GM06990 (cell line): Measurements from ENCODE around the gene DMRTC2.

Experiments used
- DNase-seq: peaks from one replicate; pipeline ENCODE4 v3.0.0-alpha.2; 2011; ENCODE audit not compliant: insufficient read length; ENCODE audit errors: extremely low read depth
- H3K27me3 ChIP-seq: replicated peaks from 2 replicates; pipeline ENCODE4 v1.6.0; 2011; ENCODE audit warnings: low read length; ENCODE audit not compliant: control insufficient read depth, insufficient read depth
- H3K36me3 ChIP-seq: 2 replicates; pipeline ENCODE4 v1.5.1; 2011; ENCODE audit warnings: low read length; ENCODE audit not compliant: control insufficient read depth, insufficient read depth
- H3K4me3 ChIP-seq: replicated peaks from 2 replicates; pipeline ENCODE4 v1.5.1; 2011; ENCODE audit warnings: low read depth, mild to moderate bottlenecking, control low read depth, low read length
- CTCF ChIP-seq: IDR thresholded peaks from 2 replicates; pipeline ENCODE4 v1.5.1; 2011; ENCODE audit warnings: low read length, control low read depth, mild to moderate bottlenecking, inconsistent platforms; ENCODE audit not compliant: insufficient read depth, poor library complexity, severe bottlenecking

DMRTC2 gene

DNA sequence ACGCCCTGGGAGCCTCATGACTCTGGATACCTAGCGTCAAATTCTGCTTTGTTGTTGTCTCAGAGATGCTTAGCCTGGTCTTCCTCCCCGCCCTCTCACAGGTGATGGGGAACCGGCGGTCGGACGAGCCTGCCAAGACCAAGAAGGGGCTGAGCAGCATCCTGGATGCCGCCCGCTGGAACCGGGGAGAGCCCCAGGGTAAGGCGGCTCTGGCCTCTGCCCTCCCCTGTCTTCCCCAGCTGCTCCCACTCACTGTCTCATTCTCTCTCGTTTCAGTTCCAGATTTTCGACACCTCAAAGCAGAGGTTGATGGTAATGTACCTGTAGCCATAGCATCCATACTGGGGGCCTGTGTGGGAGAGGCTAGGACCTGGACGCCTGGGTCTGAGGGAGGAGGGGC is 49.5 kb downstream of the DMRTC2 start:
- TF ChIP-seq CTCF = no peak
- no peaks in the 10 kb centered on the region for H3K27me3 ChIP-seq
- no peak for DNase-seq
- H3K36me3 ChIP-seq = peaks cover 39% of the 10 kb centered on the region
- H3K4me3 ChIP-seq = no peak overlapping the region

GRCh38 chr19:41895745-41896580 is 51.1 kb downstream of the DMRTC2 start:
- DNase-seq = no peak
- H3K36me3 ChIP-seq = peaks cover 39% of the 10 kb centered on the region
- TF ChIP-seq CTCF = peak; percentile 47
- H3K4me3 ChIP-seq = no peak overlapping the region
- no peaks in the 10 kb centered on the region for H3K27me3 ChIP-seq

GRCh38 chr19:41896581-41896942 is 51.7 kb downstream of the DMRTC2 start:
- no peak overlapping the region for H3K4me3 ChIP-seq

DNA sequence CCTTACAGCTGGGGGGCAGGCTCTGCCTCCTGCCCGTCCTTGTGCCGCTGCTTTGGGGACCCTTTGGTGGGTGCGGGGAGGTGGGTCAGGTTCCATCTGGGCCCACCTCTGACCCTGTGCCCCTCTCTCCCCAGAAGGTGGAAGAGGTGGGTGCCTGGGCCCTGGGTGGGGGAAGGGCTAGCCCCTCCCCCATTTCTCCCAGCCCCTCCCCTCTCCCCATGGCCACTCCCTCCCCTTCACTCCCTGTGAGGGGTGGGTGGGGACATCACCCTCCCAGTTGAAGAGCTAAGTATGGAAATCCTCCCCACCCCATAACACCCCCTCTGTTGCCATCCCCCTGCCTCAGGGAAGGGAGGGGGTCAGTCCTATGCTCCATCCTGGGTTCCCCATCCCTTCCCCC is 52.3 kb downstream of the DMRTC2 start:
- peaks cover 41% of the 10 kb centered on the region for H3K36me3 ChIP-seq
- no peak overlapping the region for H3K4me3 ChIP-seq
- no peaks in the 10 kb centered on the region for H3K27me3 ChIP-seq
- no peak for TF ChIP-seq CTCF
- no peak for DNase-seq

More at GRCh38 chr19:41896581-41896942, 51.7 kb downstream of the DMRTC2 start:
- H3K27me3 ChIP-seq = no peaks in the 10 kb centered on the region
- DNase-seq = no peak
- TF ChIP-seq CTCF = no peak
- H3K36me3 ChIP-seq = peaks cover 40% of the 10 kb centered on the region

GRCh38 chr19:41897820-41898219 is 53.0 kb downstream of the DMRTC2 start:
- DNase-seq = no peak
- Histone ChIP-seq H3K36me3 (peaks cover 42% of the 10 kb centered on the region), H3K27me3 (no peaks in the 10 kb centered on the region), H3K4me3 (no peak overlapping the region)
- no peak for TF ChIP-seq CTCF

- no peak for TF ChIP-seq CTCF
- peaks cover 45% of the 10 kb centered on the region for H3K36me3 ChIP-seq
Measured at GRCh38 chr19:41898235-41898634, 53.4 kb downstream of the DMRTC2 start.

More at GRCh38 chr19:41898235-41898634, 53.4 kb downstream of the DMRTC2 start:
- no peak for DNase-seq
- no peak overlapping the region for H3K4me3 ChIP-seq
- H3K27me3 ChIP-seq = no peaks in the 10 kb centered on the region
